T47D (cell line): ENCODE measurements around the gene KRI1.
"Not testable (repeated sequence)": the region's sequence is repeated elsewhere in the genome, so short reads cannot be mapped to it uniquely, and the experiment has no call there.

Experiments
- DNase-seq, 2 experiments: peaks; one replicate each; pipeline versions ENCODE4 v3.0.0 to v3.0.0-alpha.2; 2011 to 2012; ENCODE audit warnings: low read depth in 1 of 2, low spot score in 1 of 2
- JUND ChIP-seq: IDR thresholded peaks from 2 replicates; pipeline ENCODE4 v1.6.1; 2012; ENCODE audit warnings: low read depth
- in situ Hi-C: cut with HindIII; loops from 2 replicates; pipeline ENCODE4 v1.10.0; 2016; ENCODE audit warnings: low sequenced_read_pairs, low pct_unique_long_range_greater_than_20kb

Gene KRI1

GRCh38 chr19:10587839-10588150 lies 22.0 kb upstream of the KRI1 start:
- in situ Hi-C loops: no loop called here
- no peak for DNase-seq
- TF ChIP-seq JUND: no peak

- peak in 1 of 2 experiments; percentile 74 for DNase-seq
- in situ Hi-C loops: no loop called here
- TF ChIP-seq JUND: no peak
Measured at GRCh38 chr19:10587022-10587838, 21.4 kb upstream of the KRI1 start, which contains the start of gene AP1M2. Gene AP1M2, minus strand, starts transcription at chr19:10587312. Its CDS starts 81 bp downstream, at chr19:10587231.

GRCh38 chr19:10586396-10586795 lies 20.6 kb upstream of the KRI1 start:
- no peak for DNase-seq
- TF ChIP-seq JUND: no peak
- in situ Hi-C loops: no loop called here

- in situ Hi-C loops: no loop called here
Measured at GRCh38 chr19:10583036-10583776, 17.4 kb upstream of the KRI1 start.

GRCh38 chr19:10582091-10582490 lies 16.3 kb upstream of the KRI1 start:
- in situ Hi-C loops: no loop called here
- TF ChIP-seq JUND: no peak

More at GRCh38 chr19:10583036-10583776, 17.4 kb upstream of the KRI1 start:
- TF ChIP-seq JUND: no peak
- DNase-seq: peak in 1 of 2 experiments; percentile 25

GRCh38 chr19:10580979-10581631 lies 15.3 kb upstream of the KRI1 start:
- in situ Hi-C loops: no loop called here
- no peak for TF ChIP-seq JUND
- peak in 1 of 2 experiments; percentile 91 for DNase-seq

More at GRCh38 chr19:10582091-10582490, 16.3 kb upstream of the KRI1 start:
- DNase-seq: no peak

- in situ Hi-C loops: no loop called here
- TF ChIP-seq JUND: no peak
- DNase-seq: no peak
Measured at GRCh38 chr19:10577951-10578350, 12.1 kb upstream of the KRI1 start.

GRCh38 chr19:10575011-10575716 lies 9.4 kb upstream of the KRI1 start:
- in situ Hi-C loops: no loop called here
- TF ChIP-seq JUND: no peak
- DNase-seq: no peak

GRCh38 chr19:10574462-10574861 lies 8.7 kb upstream of the KRI1 start:
- no peak for TF ChIP-seq JUND
- in situ Hi-C loops: no loop called here
- DNase-seq: no peak

- DNase-seq, in situ Hi-C loops: not testable (repeated sequence)
Measured at GRCh38 chr19:10573793-10574192, 8.0 kb upstream of the KRI1 start.

- in situ Hi-C loops: no loop called here
- peak; percentile 80 to 98 for DNase-seq
- TF ChIP-seq JUND: no peak
Measured at GRCh38 chr19:10568826-10569651, 3.2 kb upstream of the KRI1 start, which contains the start of gene CDKN2D. Gene CDKN2D, minus strand, starts transcription at chr19:10568979. Its CDS starts 326 bp downstream, at chr19:10568653.
